GM13976 (cell line): ENCODE results near the gene TTYH1.

Experiments
- DNase-seq: peaks from one replicate; pipeline ENCODE4 v3.0.0; 2012; ENCODE audit warnings: low spot score
- CTCF ChIP-seq: IDR thresholded peaks from 2 replicates; pipeline ENCODE4 v1.5.1; 2012; ENCODE audit warnings: borderline replicate concordance, mild to moderate bottlenecking; ENCODE audit not compliant: insufficient read depth; ENCODE audit errors: extremely low read depth, missing control alignments, control extremely low read depth
- in situ Hi-C: fragments of 300-500 bp; cut with MboI; formaldehyde crosslinking; loops from one replicate; pipeline ENCODE4 v1.12.0; 2022; ENCODE audit warnings: low sequenced_read_pairs, mixed read lengths, inconsistent platforms; ENCODE audit not compliant: unreplicated experiment

The TTYH1 gene

DNA sequence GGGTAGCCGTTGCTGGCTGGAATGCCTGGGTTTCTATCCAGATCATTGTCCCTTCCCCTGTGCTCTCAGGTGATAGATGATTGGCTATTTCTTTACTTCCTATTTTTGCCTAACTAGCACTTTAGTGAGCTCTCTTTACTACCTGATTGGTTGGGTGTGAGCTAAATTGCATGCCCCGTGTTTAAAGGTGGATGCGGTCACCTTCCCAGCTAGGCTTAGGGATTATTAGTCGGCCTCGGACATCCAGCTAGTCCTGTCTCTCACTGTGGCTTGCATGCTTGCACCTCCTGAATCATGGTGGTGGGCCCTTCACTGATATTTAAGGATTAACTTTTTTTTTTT, 10.1 kb downstream of the TTYH1 start:
- in situ Hi-C loops: no loop called here
- no peak for DNase-seq
- no peak for TF ChIP-seq CTCF

DNA sequence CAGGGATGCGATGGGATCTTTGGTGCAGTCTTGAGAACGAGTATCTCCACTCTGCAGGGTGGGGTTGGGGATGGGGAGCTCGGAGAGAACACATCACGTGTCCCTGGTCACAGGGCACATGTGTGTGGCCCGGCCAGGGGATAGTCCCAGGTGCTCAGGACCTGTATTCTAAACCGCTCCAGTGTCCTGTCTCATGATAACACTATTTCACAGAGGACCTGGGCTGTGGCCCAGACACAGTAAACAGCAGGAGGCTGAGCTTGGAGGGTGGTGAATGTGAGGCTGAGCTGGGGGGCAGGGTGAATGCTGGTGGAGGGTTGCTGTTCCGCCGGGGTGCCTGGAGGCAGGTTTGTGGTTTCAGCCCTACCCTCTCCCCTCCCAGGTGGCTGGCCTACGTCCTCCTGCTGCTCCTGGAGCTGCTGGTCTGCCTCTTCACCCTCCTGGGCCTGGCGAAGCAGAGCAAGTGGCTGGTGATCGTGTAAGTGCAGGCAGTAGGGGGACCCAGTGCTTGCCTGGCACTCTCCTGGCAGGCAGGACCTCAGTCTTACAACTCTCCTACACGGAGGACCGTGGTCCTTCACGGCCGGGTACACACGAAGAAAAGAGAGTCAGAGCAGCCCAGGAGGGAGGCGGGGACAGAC, 11.1 kb downstream of the TTYH1 start:
- in situ Hi-C loops: no loop called here
- TF ChIP-seq CTCF: no peak
- DNase-seq: no peak

GRCh38 chr19:54427586-54427985, 12.3 kb downstream of the TTYH1 start:
- no peak for TF ChIP-seq CTCF
- in situ Hi-C loops: no loop called here
- no peak for DNase-seq

DNA sequence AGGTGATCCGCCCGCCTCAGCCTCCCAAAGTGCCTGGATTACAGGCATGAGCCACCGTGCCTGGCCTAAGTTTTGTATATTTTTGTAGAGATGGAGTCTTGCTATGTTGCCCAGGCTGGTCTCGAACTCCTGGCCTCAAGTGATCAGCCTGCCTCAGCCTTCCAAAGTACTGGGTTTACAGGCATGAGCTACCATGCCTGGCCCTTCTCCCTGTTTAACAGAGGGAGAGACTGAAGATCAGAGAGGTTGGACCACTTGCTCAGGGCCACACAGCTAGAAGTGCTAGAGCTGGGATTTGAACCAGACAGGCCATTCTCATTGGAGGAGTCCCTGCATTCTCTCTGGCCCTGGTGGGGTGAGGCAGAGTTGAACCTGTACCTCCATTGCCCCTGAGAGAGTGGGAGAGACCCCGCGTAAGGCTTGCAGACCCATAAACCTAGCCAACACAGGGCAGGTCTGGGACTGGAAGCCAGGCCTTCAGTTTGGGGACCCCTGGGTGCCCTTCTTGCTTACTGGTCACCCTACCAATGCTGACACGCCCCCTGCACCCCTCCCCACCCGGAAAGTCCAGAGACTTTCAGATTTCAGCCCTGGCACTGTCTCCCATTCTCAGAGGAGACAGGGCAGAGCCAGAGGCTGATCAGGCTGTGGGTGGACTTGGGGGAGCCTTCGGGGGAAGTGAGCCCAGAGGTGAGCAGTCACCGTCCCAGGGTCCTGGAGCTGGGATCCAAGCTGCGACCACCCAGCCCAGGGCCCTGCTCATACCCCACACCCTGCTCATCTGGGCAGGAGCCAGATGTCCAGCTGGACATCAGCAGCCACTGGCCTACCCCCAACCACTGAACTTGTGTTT, 13.3 kb downstream of the TTYH1 start:
- DNase-seq: no peak
- TF ChIP-seq CTCF: no peak
- in situ Hi-C loops: no loop called here

- in situ Hi-C loops: no loop called here
- TF ChIP-seq CTCF: no peak
- DNase-seq: peak; percentile 35
Measured at GRCh38 chr19:54429176-54429495, 13.9 kb downstream of the TTYH1 start.

DNA sequence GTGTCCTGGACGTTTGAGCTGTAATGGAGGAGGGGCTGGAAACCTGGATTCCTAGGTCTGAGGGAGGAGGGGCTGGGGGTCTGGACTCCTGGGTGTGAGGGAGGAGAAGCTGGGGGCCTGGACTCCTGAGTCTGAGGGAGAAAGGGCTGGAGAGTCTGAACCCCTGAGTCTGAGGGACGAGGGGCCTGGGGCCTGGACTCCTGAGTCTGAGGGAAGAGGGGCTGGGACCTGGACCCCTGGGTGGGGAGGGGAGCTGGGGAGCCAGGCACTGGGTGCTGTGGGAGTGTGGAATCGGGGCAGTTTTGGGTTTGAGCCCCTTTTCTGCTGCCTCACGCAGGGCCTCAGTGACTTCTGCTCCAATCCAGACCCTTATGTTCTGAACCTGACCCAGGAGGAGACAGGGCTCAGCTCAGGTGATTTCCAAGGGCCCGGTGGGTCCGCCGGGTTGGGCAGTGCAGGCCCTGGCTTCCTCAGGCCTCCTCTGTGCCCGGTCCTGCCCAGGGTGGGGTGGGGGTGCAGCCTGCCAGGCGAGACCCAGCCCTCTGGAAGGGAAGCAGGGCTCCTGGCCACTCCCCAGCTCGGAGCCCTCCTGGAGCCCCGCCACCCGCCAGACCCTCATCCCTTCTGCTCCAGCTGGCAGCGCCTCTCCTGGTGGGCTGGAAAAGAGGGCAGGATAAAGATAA, 14.4 kb downstream of the TTYH1 start:
- DNase-seq: no peak
- in situ Hi-C loops: no loop called here
- no peak for TF ChIP-seq CTCF
